ENCODE results near the gene HSPA1A. TPM values are rescaled to one million over a fixed set of nuclear protein-coding genes. Genes with fewer than 3 reads are reported as not detected.
"Not testable (repeated sequence)": the region's sequence is repeated elsewhere in the genome, so short reads cannot be mapped to it uniquely, and the experiment has no call there.

The HSPA1A gene
- total RNA-seq, 6 experiments from 2014 or later: 78.5 to 102 (median 84.7) TPM

GRCh38 chr6:31792761-31793171, 22.6 kb upstream of the HSPA1A start:
- H3K27me3 Mint-ChIP-seq (ENCODE audit: insufficient read depth): peaks cover 5% of the 10 kb centered on the region; the same call in 1 of the 2 replicates
- peaks cover 38% of the 10 kb centered on the region for H3K4me1 Mint-ChIP-seq (ENCODE audit: low read depth)
- TF ChIP-seq CTCF (IDR thresholded peaks at IDR 0.05): no peak
- peak overlapping the region; percentile 99 for H3K27ac Mint-ChIP-seq
- peak overlapping the region; percentile 86 for H3K4me3 Mint-ChIP-seq
- H3K36me3 Mint-ChIP-seq (ENCODE audit: low read depth): peaks cover 31% of the 10 kb centered on the region
- DNase-seq: peak; percentile 67
- no peaks in the 10 kb centered on the region for H3K9me3 Mint-ChIP-seq

GRCh38 chr6:31793927-31794245, 21.5 kb upstream of the HSPA1A start:
- Mint-ChIP-seq H3K4me3 (peak overlapping the region; percentile 86), H3K4me1 (ENCODE audit: low read depth) (peaks cover 38% of the 10 kb centered on the region), H3K36me3 (ENCODE audit: low read depth) (peaks cover 31% of the 10 kb centered on the region), H3K27ac (peak overlapping the region; percentile 99)
- not testable (repeated sequence) for H3K27me3 Mint-ChIP-seq (ENCODE audit: insufficient read depth); DNase-seq; H3K9me3 Mint-ChIP-seq

- peaks cover 5% of the 10 kb centered on the region; the same call in 1 of the 2 replicates for H3K27me3 Mint-ChIP-seq (ENCODE audit: insufficient read depth)
- peaks cover 31% of the 10 kb centered on the region for H3K36me3 Mint-ChIP-seq (ENCODE audit: low read depth)
- no peaks in the 10 kb centered on the region for H3K9me3 Mint-ChIP-seq
- no peak for TF ChIP-seq CTCF (IDR thresholded peaks at IDR 0.05)
- H3K4me3 Mint-ChIP-seq: peak overlapping the region; percentile 86
- H3K4me1 Mint-ChIP-seq (ENCODE audit: low read depth): peaks cover 38% of the 10 kb centered on the region
- peak overlapping the region; percentile 99 for H3K27ac Mint-ChIP-seq
- DNase-seq: peak; percentile 41
Measured at GRCh38 chr6:31794294-31794865, 21.0 kb upstream of the HSPA1A start.

- TF ChIP-seq CTCF (IDR thresholded peaks at IDR 0.05): no peak
- Mint-ChIP-seq H3K4me1 (ENCODE audit: low read depth) (peaks cover 38% of the 10 kb centered on the region), H3K36me3 (ENCODE audit: low read depth) (peaks cover 31% of the 10 kb centered on the region), H3K27ac (peak overlapping the region; percentile 99), H3K27me3 (ENCODE audit: insufficient read depth) (peaks cover 5% of the 10 kb centered on the region; the same call in 1 of the 2 replicates), H3K4me3 (peak overlapping the region; percentile 86), H3K9me3 (no peaks in the 10 kb centered on the region)
- peak; percentile 39 for DNase-seq
Measured at GRCh38 chr6:31794866-31795615, 20.3 kb upstream of the HSPA1A start.

- H3K36me3 Mint-ChIP-seq (ENCODE audit: low read depth): peaks cover 27% of the 10 kb centered on the region
- peaks cover 5% of the 10 kb centered on the region; the same call in 1 of the 2 replicates for H3K27me3 Mint-ChIP-seq (ENCODE audit: insufficient read depth)
- peaks cover 35% of the 10 kb centered on the region for H3K4me1 Mint-ChIP-seq (ENCODE audit: low read depth)
- peak; percentile 85 for DNase-seq
- H3K9me3 Mint-ChIP-seq: no peaks in the 10 kb centered on the region
- peak within 1 kb of the TSS; percentile 86 for H3K4me3 Mint-ChIP-seq
- peak; percentile 88 for TF ChIP-seq CTCF (IDR thresholded peaks at IDR 0.05)
- H3K27ac Mint-ChIP-seq: peak within 1 kb of the TSS; percentile 99
Measured at GRCh38 chr6:31795616-31796298, 19.6 kb upstream of the HSPA1A start, which contains the start of gene VARS1. VARS1 (minus strand) TSS chr6:31795752; CDS start chr6:31795217, 535 bp downstream.

All from HFFc6 (cell line).